ENCODE data around the gene POLR3C.

The POLR3C gene, protein sequence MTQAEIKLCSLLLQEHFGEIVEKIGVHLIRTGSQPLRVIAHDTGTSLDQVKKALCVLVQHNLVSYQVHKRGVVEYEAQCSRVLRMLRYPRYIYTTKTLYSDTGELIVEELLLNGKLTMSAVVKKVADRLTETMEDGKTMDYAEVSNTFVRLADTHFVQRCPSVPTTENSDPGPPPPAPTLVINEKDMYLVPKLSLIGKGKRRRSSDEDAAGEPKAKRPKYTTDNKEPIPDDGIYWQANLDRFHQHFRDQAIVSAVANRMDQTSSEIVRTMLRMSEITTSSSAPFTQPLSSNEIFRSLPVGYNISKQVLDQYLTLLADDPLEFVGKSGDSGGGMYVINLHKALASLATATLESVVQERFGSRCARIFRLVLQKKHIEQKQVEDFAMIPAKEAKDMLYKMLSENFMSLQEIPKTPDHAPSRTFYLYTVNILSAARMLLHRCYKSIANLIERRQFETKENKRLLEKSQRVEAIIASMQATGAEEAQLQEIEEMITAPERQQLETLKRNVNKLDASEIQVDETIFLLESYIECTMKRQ

DNA sequence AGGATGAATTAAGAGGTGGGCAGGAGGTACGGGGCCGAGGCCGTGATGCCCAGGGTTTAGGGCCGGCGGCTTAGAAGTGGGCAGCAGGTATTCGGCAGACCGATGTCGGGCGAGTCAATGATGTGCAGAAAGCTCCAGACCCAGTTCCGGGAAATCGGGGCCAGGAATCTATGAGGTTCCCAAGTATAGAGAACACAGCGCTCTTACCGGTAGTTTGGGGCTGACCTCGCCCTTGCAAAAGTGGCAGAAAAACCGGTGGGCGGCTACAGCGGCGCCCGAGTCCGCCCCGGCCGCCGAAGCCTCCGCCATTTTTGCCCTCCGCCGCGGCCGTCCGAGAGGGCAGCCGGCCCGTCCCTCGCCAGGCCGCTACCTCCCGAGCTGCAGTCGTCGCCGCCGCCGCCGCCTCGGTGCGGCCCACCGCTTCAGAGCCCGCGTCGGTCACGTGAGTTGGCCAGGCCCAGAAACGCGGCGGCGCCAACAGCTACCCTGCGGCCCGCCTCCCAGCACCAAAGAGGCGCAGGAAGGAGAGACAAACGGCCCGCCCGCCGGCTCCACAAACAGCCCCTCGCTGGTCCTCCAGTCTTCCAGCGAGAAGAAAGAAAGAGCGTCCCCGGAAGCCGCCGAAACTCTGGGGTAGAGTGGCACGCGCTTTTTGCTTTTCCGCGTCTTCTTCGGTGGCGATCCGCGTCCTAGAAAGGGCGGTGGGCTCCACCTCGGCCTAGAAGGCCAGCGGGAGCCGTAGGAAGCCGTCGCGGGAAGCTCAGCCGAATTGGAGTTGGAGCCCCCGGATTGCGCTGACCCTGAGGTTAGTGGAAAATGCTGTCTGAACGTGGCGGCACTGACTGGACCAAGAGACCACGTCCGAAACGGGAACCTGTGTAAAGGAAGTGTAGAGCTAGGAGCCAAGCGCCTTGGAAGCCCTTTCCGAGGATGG is at the start of gene POLR3C, which contains the start of gene RNF115:
TSS of gene POLR3C (plus strand) at position 636 of the 934 bp plus-strand sequence. CDS start 1,577 bp downstream, outside the sequence.
TSS of gene RNF115 (minus strand) at position 531 of the 934 bp plus-strand sequence. CDS start at position 309, 222 bp downstream.
- H3K4me2 ChIP-seq, result peak within 1 kb of the TSS; percentile 84 to 97 (median 92)
- H3K9me3 ChIP-seq (replicated peaks in 1 of 11), result peaks cover 0 to 5% (median 4%) of the 10 kb centered on the region in 11 experiments; a peak in 7 of 22 replicates
- no peaks in the 10 kb centered on the region for H3K27me3 ChIP-seq
- H3K9ac ChIP-seq, result peak within 1 kb of the TSS; percentile 86 to 98 (median 92)
- peak within 1 kb of the TSS; percentile 80 to 95 (median 93) for H3K27ac ChIP-seq
- peaks cover 12 to 33% (median 21%) of the 10 kb centered on the region in 10 experiments for H3K4me1 ChIP-seq
- H4K20me1 ChIP-seq, result peaks cover 0 to 38% (median 19%) of the 10 kb centered on the region in 11 experiments; a peak in 11 of 22 replicates
- no peak for TF ChIP-seq Cebpa-rat (IDR thresholded peaks at IDR 0.05)
- H3K4me3 ChIP-seq, result peak within 1 kb of the TSS; percentile 67 to 92 (median 80)
- H3K36me3 ChIP-seq, result peaks cover 34 to 42% (median 39%) of the 10 kb centered on the region in 11 experiments

DNA sequence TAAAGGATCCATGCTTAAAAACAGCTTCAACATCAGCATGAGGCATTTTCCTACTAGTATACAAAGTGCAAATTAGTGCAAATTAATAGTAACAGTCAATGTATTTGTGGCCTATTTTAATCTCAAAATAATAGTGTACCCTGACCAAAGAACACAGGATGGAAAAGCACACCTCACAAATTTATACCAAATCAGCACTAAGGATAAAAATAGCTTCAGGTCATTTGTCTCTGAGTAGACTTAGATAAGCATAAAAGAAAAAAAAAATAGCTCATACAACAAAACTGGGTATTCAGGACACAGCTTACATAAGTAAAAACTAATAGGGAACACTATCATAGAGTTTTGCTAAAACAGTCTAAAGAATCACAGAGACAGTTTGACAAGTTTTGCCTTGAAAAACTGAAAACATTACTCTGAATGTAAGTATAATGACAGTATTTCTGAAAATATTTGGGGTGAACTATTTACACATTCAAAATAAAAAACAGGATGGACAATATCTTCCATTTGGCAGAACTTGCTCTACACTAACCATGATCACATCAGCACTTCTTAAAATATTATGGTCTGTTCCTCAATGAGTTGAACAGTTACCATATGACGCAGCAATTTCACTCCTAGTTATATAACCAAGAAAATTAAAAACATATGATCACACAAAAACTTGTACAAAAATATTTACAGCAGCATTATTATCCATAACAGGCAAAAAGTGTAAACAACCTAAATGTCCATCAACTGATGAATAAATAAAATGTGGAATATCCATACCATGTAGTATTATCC is 46.4 kb upstream of the POLR3C start:
- no peaks in the 10 kb centered on the region for H3K27me3 ChIP-seq
- H3K4me3 ChIP-seq, result no peak overlapping the region
- peaks cover 37 to 90% (median 50%) of the 10 kb centered on the region in 11 experiments; a peak in 21 of 22 replicates for H3K36me3 ChIP-seq
- no peak overlapping the region for H3K4me2 ChIP-seq
- H3K27ac ChIP-seq, result no peak overlapping the region
- peaks cover 0 to 8% (median 0%) of the 10 kb centered on the region in 11 experiments; a peak in 3 of 22 replicates for H4K20me1 ChIP-seq
- no peak overlapping the region for H3K9ac ChIP-seq
- no peak for TF ChIP-seq Cebpa-rat (IDR thresholded peaks at IDR 0.05)
- no peaks in the 10 kb centered on the region for H3K9me3 ChIP-seq (replicated peaks in 1 of 11)
- no peaks in the 10 kb centered on the region for H3K4me1 ChIP-seq

DNA sequence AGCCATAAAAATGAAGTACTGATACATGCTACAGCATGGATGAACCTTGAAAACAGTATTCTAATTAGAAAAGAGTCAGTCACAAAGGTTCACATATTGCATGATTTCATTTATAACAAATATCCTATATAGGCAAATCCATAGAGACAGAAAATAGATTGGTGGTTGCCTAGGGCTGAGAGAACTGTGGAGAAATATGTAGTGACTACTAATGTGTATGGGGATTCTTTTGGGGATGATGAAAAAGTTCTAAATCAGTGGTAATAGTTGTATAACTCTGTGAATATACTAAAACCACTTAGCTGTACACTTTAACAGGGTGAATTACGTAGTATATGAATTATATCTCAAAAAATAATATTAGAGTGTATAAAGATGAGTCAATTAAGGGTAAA is 45.9 kb upstream of the POLR3C start:
- Histone ChIP-seq H3K4me3 (no peak overlapping the region), H3K36me3 (peaks cover 41 to 90% (median 54%) of the 10 kb centered on the region in 11 experiments; a peak in 21 of 22 replicates), H3K4me2 (no peak overlapping the region), H3K4me1 (no peaks in the 10 kb centered on the region), H3K9ac (no peak overlapping the region), H3K27ac (no peak overlapping the region), H3K27me3 (no peaks in the 10 kb centered on the region), H4K20me1 (peaks cover 0 to 8% (median 0%) of the 10 kb centered on the region in 11 experiments; a peak in 3 of 22 replicates), H3K9me3 (replicated peaks in 1 of 11) (no peaks in the 10 kb centered on the region)
- no peak for TF ChIP-seq Cebpa-rat (IDR thresholded peaks at IDR 0.05)

DNA sequence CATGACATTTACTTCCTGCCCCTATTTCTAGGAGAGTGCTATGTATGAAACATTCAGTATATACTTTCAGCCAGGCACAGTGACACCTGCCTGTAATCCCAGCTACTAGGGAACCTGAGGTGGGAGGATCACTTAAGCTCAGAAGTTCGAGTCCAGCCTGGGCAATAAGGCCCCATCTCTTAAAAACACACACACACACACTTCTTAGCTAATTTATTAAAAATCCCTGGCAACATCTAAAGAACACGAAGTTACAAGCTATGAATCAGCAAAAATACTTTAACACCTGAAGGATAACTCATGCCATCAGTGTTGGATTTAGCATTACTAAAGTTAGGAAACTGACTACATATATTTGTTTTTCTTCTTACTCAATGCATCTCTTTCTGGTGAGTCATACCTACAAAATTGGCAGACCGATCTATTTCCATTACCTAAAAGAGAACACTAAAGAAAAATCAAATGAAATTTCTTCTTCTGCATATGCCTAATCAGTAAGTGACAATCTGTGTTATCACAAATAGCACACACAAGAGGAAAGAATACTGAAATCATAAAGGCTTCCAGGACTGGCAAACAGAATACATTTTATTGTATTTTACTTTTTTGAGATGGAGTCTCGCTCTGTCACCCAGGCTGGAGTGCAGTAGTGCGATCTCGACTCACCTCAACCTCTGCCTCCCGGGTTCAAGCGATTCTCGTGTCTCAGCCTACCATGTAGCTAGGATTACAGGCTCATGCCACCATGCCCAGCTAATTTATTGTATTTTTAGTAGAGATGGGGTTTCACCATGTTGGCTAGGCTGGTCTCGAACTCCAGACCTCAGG is 41.5 kb upstream of the POLR3C start:
- Histone ChIP-seq H3K27me3 (no peaks in the 10 kb centered on the region), H4K20me1 (peaks cover 0 to 22% (median 0%) of the 10 kb centered on the region in 11 experiments; a peak in 5 of 22 replicates), H3K36me3 (peaks cover 37 to 85% (median 64%) of the 10 kb centered on the region in 11 experiments), H3K4me2 (no peak overlapping the region), H3K9me3 (replicated peaks in 1 of 11) (no peaks in the 10 kb centered on the region), H3K27ac (no peak overlapping the region), H3K9ac (no peak overlapping the region), H3K4me1 (no peaks in the 10 kb centered on the region), H3K4me3 (no peak overlapping the region)
- TF ChIP-seq Cebpa-rat (IDR thresholded peaks at IDR 0.05), result no peak

DNA sequence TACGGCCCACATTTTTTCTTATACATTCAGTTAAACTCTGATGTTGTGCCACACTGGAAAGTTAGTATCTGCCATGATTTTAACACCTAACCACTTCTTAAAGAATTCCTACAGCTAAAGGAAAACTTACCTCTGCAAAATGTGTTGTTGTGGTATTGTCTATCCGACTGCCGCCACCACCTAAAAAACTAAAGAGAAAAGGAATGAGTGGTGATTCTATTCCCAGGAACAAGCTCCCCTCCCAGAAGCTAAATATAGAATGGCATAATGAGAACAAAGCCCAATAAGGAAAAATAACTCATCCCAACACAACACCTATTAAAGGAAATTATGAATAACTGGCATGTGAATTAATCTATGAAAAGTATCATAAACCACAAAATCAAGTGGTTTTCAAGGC is 39.6 kb upstream of the POLR3C start:
- Histone ChIP-seq H4K20me1 (peaks cover 0 to 27% (median 5%) of the 10 kb centered on the region in 11 experiments; a peak in 6 of 22 replicates), H3K27me3 (no peaks in the 10 kb centered on the region), H3K4me3 (no peak overlapping the region), H3K27ac (no peak overlapping the region), H3K9me3 (replicated peaks in 1 of 11) (no peaks in the 10 kb centered on the region), H3K4me2 (no peak overlapping the region), H3K36me3 (peaks cover 47 to 95% (median 71%) of the 10 kb centered on the region in 11 experiments), H3K4me1 (no peaks in the 10 kb centered on the region), H3K9ac (no peak overlapping the region)
- no peak for TF ChIP-seq Cebpa-rat (IDR thresholded peaks at IDR 0.05)

DNA sequence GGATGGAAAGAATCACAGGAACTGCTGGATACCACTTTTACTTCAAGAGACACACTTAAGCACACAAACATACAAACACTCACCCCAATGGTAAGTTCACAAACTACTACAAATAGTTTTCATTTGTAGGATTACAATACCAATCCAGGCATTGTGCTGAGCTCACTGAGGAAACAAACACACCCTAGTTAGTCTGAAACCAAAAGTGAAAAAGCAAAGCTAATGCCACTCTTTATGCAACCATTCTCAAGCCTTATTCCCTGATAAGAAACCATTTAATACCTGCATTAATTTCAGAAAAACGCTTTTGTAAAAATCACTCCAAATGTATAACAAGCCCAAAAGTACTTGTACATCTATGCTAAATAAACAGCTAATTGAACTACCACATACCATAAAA is 38.5 kb upstream of the POLR3C start:
- Histone ChIP-seq H3K27me3 (no peaks in the 10 kb centered on the region), H3K36me3 (peaks cover 39 to 86% (median 63%) of the 10 kb centered on the region in 11 experiments), H3K9me3 (replicated peaks in 1 of 11) (no peaks in the 10 kb centered on the region), H3K27ac (no peak overlapping the region), H3K4me2 (no peak overlapping the region), H3K9ac (no peak overlapping the region), H4K20me1 (peaks cover 0 to 29% (median 5%) of the 10 kb centered on the region in 11 experiments; a peak in 6 of 22 replicates), H3K4me3 (no peak overlapping the region), H3K4me1 (no peaks in the 10 kb centered on the region)
- TF ChIP-seq Cebpa-rat (IDR thresholded peaks at IDR 0.05), result no peak

DNA sequence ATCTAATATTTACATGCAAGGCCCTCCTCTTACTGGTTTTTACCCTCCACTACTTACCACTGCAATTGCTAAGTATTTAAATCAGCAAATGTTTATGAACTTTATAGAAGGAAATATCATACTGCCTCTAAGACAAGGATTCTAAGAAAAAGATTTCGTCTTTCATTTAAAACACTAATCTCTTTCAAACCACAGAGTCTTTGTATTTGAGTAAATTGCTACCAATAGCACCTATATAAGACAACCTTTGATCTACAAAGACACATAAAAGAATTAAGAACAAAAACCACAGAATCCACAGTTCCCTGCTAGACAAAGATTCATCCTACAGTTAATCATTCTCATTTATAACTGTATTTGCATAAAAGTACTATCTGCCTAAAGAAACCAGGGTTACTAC is 37.7 kb upstream of the POLR3C start:
- Histone ChIP-seq H3K9ac (no peak overlapping the region), H3K27ac (no peak overlapping the region), H3K4me1 (no peaks in the 10 kb centered on the region)

More for the DNA sequence above, 37.7 kb upstream of the POLR3C start:
- Histone ChIP-seq H3K4me2 (no peak overlapping the region), H3K36me3 (peaks cover 35 to 82% (median 55%) of the 10 kb centered on the region in 11 experiments), H3K9me3 (replicated peaks in 1 of 11) (no peaks in the 10 kb centered on the region), H3K27me3 (no peaks in the 10 kb centered on the region), H4K20me1 (peaks cover 0 to 27% (median 5%) of the 10 kb centered on the region in 11 experiments; a peak in 6 of 22 replicates), H3K4me3 (no peak overlapping the region)
- no peak for TF ChIP-seq Cebpa-rat (IDR thresholded peaks at IDR 0.05)

All from BLaER1 treated with 17β-estradiol and CSF1 and Interleukin-3, amounts not matched to agents 10 nM and 100 nM (cell line).